DMS53 treated with DMSO at 0.1 percent for 48 hours (cell line): ENCODE data around the gene AK2.
"Not testable (repeated sequence)": the region's sequence is repeated elsewhere in the genome, so short reads cannot be mapped to it uniquely, and the experiment has no call there.

ENCODE experiments used
- DNase-seq: peaks from one replicate; lab custom pipeline; 2025; ENCODE audit not compliant: unreplicated experiment; lab: John Stamatoyannopoulos, UW

AK2 gene

DNA sequence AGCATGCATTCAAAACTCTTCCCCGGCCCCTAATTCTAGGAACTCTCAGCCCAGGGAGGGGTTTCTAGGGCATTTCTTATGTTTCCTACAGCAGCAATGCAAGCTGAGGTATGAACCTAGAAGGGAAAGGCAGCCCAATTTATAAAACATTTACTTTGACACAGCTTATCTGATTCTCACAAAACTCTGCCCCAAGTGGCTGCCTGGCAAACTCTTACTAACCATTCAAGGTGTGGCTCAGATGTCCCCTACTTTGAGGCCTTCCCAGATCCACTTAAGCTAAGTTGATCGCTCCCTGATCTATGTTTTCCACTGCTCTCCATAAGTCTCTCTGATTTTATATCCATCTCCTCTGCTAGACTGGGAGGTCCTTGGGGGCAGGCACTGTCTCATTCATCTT, 35.4 kb downstream of the AK2 start:
- DNase-seq: no peak

DNA sequence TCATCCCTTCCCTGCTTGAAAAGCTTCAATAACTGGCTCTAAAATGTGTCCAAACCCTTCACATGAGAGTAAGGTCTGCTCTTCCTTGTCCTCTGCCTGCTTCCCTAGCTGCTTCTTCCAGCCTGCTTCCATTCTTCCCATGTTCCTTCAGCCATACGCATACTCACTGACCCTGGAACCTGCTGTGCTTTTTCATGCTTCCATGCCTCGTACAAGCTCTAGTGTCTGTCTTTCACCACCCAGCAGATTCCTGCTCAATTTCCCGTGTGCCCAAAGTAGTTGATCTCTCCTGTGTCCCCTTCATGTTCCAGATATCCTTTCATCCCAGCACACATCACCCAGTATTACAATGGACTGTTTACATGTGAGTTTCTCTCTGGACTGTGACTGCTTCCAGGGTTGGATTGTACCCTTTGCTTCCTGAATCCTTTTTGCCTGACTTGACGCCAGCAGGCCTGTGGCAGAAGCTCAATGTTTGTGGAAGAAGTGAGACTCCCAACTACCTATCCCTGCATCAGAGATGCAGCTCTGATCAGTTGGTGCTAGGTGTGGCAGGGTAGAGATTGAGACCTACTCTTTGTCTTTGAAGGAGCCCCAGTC, 36.2 kb downstream of the AK2 start:
- DNase-seq: no peak

DNA sequence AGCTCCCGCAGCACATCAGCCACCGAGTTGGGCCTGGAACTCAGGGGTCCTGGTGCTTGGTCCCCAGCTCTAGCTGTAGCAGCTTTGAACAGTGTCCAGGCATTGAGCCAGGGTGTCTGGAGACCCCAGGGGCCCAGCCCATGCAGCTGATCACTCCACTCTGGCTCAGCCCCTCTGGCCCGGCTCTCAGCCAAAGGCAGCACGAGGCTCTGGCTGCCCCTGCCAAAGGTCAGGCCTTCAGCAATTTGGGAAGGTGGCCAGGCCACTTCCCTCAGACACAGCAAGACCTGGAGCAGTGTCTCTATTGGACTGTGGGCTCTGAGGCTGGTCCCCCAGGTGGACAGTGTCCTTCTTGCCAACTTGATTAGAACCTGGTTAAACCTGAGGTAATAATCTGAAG, 37.7 kb downstream of the AK2 start:
- DNase-seq: no peak

DNA sequence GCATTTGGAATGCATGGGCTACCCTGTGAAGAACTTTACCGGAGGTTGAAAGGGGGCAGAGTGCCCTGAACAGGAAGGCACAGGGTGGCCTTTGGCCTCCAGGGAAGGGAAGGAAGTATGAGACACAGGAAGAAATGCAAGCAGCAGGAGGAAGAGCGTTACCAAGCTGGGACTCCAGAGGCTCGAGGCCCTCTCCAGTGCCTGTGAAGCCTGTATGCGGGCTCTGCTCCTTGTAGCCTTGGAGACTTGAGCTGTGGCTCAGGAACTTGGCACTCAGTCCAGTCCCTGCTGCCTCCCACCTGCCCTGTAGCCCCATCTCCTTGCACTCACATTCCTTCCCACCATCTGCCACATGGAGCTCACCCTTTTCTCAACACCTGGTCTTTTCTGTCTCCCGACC, 38.6 kb downstream of the AK2 start:
- no peak for DNase-seq

DNA sequence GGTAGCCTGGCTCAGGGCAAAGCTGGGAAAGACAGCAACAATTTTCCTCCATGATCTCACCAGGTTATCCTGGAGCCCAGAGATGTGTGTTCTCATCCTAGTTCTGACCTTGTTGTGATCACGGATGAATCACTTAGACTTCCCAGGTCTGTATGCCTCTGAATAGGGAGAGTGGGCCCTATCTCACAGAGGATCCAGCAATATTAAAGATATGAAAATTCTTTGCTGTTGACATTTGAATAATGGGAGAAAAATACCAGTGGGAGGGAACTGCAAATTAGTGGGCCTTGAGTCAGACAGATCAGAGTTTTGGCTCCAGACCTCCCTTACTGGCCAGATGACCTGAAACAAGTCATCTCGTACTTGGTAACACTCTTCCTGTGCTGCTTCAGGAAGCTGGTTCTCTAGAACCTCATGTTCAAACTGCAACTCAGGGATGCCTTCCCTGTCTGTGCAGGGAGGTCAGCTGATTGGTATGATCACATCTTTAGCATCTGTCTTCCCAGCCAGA, 39.2 kb downstream of the AK2 start:
- DNase-seq: no peak

DNA sequence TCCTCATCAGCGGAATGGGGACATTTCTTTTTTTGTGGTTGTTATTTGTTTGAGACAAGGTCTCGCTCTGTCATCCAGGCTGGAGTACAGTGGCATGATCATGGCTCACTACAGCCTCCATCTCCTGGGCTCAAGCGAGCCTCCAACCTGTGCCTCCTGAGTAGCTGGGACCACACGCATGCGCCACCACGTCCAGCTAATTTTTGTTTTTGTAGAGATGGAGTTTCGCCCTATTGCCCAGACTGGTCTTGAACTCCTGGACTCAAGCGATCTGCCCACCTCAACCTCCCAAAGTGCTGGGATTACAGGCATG, 43.4 kb downstream of the AK2 start:
- not testable (repeated sequence) for DNase-seq

DNA sequence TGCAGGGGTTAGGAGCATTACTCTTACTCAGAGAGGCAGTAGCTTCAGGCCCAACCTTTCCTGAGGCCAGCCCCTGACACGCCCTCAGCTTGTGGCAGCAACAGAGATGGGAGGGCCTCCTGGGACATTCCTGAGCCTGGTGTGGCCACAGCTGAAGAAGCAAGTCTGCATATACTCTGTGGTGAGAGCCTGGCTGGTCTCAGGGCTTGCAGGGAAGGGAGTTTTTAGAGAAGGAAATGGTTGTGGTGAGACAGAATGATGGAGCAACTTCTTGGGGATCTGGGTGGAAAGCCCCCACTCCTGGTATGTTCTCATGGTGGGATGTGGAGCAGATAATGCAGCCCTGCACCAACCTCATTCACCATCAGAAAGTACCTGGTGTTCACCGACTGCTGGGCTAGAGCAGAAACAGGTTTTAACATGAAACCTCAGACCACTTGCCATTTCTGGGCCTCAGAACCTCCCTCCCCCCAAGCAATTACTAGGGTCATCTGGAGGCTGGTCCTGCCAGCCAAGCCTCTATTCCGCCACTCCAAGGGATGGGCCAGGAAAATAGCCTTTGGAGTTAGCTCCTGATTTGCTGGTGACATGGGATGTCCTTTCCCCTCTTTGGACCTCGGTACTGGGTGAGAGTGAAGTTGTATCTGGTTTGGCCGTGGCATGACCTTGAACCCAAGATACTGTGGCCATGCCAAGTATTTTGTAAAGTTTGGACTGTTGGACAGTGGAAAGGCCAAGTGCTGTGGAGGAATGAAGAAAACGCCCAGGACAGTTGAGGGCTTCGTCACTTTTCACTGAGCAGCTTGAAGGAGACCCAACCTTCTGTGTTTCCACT, 44.0 kb downstream of the AK2 start:
- peak; percentile 7 for DNase-seq

DNA sequence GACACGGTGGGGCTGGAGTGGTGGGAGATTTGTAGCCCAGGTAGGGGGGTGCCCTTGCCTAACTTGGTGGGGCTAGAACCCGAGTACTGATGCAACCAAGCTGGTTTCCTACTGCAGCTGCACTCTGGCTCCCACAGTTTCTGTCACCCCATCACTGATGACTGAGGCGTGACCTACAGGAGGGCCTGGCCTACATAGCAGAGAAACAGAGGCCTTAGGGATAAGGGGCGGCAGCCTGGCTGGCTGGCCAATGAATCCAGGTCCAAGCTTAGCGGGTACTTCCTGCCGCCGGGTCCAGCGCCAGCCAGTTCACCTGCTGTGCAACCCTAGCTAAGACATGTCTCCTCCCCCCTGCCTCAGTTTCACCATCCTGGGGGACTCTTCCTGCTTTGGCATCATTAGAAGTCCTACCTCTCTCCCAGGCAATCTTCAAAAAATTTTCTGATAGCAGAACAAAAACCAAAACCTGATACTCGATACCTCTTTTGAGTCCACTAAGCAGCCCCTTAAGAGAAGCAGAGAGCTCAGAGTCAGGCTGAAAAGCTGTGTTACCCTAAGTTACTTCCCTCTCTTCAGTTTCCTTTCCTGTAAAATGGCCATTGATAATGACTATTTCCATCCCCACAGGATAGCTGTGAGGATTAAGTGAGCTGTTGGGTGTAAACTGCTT, 44.7 kb downstream of the AK2 start:
- DNase-seq: no peak

DNA sequence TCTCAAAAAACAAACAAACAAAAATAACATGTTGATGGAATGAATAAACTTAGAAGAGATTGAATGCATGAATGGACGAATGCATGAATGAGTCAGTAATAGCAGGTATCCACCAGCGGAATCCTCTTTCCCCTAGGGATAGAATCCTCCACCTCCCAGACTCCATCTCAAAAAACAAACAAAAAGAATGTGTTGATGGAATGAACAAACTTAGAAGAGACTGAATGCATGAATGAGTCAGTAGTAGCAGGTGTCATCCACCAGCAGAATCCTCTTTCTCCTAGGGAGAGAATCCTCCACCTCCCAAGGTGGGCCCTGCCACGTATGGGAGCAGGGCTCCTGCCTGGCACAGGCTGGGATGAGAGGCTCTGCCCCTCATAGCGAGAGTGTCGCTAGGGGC, 45.3 kb downstream of the AK2 start:
- DNase-seq: peak; percentile 9

DNA sequence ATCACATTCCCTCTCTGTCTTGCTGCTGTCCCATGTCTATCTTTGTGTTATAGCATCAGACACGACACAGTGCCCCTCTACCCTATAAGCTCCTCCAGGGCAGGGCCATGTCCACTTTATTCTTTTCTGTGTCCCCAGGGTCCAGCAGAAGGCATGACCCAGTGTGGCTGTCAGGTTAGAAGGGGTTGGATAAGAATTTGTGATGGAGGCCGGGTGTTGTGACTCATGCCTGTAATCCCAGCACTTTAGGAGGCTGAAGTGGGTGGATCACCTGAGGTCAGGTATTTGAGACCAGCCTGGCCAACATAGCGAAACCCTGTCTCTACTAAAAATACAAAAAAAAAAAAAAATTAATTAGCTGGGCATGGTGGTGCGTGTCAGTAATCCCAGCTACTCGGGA, 45.8 kb downstream of the AK2 start:
- no peak for DNase-seq

DNA sequence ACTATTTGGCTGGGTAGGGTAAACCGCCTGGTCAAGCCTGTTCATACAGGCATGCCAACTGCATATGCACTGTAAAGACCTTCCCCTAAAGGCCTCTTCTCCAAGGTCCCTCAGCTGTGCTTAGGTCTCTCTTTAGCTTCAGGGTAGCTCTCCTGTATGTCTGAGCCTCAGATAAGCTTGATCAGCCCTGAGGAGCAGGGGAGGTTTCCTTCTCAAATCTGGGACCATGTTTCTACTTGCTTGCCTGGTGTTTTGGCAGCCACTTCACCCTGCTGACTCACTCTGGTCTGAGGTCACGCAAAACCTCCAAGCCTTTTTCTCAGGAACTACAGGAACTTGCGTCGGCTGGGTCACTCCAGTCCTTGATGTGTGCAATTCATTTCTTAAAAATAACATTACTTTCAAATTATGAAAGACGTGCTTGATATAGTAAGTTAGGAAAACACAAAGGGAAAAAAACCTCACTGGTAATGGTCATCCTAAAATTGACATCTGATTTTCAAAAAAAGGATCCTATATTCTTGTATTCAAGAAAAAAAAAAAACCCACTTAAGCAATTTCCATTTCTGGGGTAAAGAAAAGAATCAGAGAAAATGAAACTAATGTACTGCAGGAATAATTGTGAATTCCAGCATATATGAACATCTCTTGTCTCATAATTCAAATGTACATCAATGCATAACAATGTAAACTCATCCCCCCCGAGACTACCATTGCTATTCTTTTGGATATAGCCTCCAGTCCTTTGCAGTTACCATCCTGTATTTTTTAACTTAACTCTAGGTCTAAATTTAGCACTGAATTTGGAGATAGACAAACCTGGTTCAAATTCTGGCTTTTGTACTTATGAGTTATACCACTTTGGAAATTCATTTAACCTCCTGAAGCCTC, 47.3 kb downstream of the AK2 start:
- peak; percentile 25 for DNase-seq

DNA sequence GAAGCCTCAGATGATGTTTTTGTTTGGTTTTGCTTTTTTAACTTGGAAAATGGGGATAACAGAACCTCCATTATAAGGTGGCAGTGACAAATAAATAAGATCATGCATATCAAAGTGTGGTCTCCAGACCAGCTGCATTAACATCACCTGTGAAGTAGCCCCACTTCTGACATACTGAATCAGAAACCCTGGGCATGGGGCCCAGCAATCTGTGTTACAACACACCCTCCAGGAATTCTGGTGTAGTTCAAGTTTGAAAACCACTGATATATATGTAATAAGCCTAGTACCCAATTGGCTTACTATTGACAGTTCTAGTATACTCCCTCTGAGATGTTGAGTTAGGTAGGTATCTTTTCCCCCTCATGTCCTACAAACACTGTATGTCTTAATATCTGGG, 48.0 kb downstream of the AK2 start:
- DNase-seq: no peak

DNA sequence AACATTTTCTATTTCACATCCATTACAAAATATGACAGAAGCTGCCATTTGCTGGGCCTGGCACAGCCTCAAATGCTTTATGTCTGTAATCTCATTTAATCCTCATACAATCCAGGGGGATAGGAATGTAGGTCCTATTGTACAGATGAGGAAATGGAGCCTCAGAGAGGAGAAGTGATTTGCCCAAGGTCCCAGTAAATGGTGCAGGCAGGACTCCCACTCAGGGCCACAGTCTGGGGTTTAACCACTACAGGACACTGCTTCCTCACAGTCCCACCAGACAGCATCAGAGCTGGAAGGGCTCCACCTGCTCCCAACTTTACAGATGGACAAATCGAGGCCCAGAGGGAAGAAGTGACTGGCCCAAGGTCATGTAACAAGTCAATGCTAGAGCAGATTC, 51.5 kb downstream of the AK2 start:
- no peak for DNase-seq

DNA sequence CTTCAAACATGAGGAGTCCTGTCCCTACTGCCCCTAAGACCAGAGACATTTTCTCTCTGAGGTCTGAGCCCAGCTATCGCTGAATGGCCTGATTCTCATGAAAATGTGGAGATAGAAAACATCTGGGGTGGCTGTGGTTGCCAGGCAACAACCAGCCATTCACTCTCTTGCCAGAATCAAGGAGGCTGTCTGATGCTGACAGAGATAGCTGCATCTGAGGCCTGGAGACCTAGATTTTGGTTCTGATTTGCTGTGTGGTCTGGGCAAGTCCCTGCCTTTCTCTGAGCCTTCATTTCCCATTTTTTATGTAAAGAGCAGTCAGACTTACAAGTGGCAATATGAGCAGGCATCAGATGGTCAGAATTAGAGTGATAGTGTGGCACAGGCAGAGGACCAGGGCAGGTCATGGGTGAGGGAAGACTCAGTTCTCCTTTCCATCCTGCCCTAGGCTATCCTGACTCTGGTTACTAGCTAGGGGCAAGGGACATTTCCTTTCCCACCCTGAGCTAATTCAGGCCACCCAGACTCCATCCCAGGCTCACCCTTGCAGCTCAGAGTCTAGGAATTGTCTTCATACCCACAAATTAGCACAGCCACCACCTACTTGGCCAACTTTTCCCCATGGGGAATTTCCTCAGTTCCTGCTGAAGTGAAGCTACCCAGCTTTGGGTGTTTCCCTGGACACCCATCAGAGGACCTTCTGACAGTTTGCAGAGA, 52.1 kb downstream of the AK2 start:
- no peak for DNase-seq

DNA sequence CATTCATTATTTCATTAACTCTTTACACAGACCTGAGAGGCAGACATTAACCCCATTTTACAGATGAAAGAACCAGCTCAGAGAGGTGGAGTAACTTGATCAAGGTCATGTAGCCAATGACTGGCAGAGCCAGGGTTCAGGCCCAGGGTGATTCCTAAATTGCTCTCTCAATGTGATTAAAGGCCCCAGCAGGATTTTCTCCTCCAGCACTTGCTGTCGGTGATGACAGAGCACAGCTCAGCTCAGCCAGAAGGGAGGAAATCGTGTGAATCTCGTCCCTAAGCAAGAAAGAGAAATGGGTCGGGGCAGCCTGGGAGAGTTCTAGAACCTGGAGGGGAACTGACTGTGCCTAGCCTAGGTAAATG, 52.6 kb downstream of the AK2 start:
- DNase-seq: no peak

DNA sequence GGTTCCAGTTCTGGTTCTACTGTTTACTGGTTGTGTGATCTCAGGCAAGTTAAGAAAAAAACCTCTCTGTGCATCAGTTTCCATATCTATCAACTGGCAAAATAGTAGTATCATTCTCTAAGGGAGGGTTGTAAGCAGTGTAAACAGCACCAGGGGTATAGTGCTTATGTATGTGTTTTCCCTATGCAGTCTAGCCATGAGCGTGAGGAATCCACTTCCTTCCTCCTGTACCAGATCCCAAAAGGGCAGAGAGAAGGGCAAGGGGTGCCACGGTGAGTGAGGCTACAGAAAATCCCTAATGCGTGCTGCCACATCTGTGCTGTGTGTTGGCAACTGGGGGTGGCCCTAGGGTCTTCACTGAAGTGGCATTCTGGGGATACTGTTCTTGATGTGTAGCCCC, 53.7 kb downstream of the AK2 start:
- no peak for DNase-seq

DNA sequence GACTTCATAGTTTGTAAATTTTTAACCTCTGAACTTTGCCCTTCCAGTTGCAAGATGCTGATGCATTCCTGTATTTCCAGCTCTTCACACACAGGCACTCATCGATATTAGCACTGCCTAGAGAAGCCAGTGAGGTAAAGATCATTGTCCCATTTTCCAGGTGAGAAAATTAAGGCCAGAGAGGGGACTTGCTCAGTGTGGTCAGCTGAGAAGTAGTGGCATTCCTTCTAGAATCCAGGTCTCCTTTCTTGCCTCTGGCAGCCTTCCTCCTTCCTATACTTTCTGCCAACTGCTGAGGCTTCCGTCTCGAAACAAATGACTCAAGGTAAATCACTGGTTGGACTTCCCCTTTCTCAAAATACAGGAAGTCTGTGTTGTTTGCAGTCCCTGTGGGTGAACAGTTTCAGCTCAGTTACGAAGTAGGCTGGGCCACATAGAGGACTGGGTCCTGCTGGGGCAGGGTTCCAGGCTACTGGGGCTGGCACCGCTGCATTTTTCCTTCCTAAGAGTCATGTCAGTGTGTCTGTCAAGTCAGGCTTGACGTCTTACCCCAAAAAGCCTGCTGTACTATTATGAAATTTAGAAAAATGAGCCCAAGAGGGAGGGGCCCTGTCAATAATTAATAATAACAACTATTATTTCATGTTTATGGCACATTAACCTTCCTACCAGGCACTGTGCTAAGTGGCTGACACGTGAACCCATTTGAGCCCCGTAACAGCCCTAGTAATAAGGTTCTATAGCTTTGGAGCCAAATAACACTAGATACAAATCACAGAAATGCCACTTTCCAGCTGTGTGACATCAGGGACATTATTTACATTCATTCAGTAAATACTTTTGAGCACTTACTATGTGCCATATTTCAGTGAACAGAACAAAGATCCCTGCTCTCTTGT, 55.4 kb downstream of the AK2 start:
- peak; percentile 66 for DNase-seq

DNA sequence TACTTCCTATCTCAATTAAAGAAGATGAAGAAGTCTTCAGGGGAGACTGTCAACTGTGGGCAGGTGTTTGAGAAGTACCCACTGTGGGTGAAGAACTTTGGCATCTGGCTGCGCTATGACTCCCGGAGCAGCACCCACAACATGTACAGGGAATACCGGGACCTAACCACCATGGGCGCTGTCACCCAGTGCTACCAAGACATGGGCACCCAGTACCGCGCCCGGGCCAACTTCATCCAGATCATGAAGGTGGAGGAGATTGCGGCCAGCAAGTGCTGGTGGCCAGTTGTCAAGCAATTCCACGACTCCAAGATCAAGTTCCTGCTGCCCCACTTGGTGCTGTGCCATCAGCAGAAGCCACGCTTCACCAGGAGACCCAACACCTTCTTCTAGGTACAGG, 56.6 kb downstream of the AK2 start:
- DNase-seq: no peak

DNA sequence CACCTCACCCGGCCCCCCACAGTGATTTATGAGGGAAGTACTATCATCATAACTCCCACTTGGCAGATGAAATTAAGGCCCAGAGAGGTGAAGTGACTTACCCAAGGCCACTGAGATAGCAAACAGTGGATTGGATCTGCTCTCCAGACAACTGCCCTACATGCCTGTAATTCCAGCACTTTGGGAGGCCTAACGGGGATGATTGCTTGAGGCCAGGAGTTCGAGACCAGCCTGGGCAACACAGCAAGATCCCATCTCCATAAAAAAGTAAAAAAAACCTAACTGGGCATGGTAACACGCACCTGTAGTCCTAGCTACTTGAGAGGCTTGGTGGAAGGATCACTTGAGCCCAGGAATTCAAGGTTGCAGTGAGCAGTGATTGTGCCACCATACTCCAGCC, 57.8 kb downstream of the AK2 start:
- no peak for DNase-seq
